Suprapubic skin (tissue), 4 donors: ENCODE measurements around the gene KCTD19.
"Not testable (repeated sequence)": the region's sequence is repeated elsewhere in the genome, so short reads cannot be mapped to it uniquely, and the experiment has no call there.

Experiments used
- EP300 ChIP-seq: sonication (generic); formaldehyde crosslinking; IDR thresholded peaks from one replicate; pipeline ENCODE4 v1.6.1; 2017; ENCODE audit warnings: antibody characterized with exemption
- POLR2AphosphoS5 ChIP-seq, 3 donors: sonication (generic); formaldehyde crosslinking; IDR thresholded peaks; one replicate each; pipeline ENCODE4 v1.6.1; 2017; ENCODE audit warnings: antibody characterized with exemption in 3 of 3

DNA sequence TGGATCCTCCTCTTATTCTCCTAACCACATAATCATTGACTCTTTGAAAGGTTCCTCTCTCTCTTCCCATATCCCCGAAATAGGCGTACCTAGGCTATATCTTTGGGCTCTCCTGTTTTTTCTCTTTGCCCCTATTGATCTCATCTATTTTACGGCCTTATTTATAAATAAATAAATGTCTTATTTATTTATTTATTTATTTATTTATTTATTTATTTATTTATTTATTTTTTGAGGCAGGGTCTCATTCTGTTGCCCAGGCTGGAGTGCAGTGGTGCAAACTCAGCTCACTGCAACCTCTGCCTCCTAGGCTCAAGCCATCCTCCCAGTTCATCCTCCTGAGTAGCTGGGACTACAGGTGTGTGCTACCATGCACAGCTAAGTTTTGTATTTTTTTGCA, 25.9 kb upstream of the KCTD19 start:
- not testable (repeated sequence) for TF ChIP-seq EP300; POLR2AphosphoS5 (IDR thresholded peaks at IDR 0.05)
